Endodermal cell (in vitro differentiated cells): ENCODE measurements around the gene EML4. TPM values are rescaled to one million over a fixed set of nuclear protein-coding genes. Genes with fewer than 3 reads are reported as not detected.

Experiments used
- DNase-seq: peaks from one replicate; pipeline ENCODE4 v3.0.0-alpha.2; 2017
- H3K27ac ChIP-seq: 2 replicates; pipeline ENCODE4 v1.5.1; 2013; ENCODE audit warnings: mild to moderate bottlenecking, low read depth, low read length, moderate library complexity
- H3K27me3 ChIP-seq: 2 replicates; pipeline ENCODE4 v1.6.1; 2013; ENCODE audit warnings: mild to moderate bottlenecking, low read length, moderate library complexity; ENCODE audit not compliant: insufficient read depth, control insufficient read depth, poor library complexity, severe bottlenecking
- H3K36me3 ChIP-seq: 2 replicates; pipeline ENCODE4 v1.7.0; 2013; ENCODE audit warnings: mild to moderate bottlenecking, low read length, moderate library complexity; ENCODE audit not compliant: control insufficient read depth, insufficient read depth
- H3K4me1 ChIP-seq: one replicate; pipeline ENCODE4 v1.7.0; 2013; ENCODE audit warnings: low read length; ENCODE audit not compliant: control insufficient read depth, insufficient read depth
- H3K4me3 ChIP-seq: 2 replicates; pipeline ENCODE4 v1.5.1; 2013; ENCODE audit warnings: mild to moderate bottlenecking, low read length, moderate library complexity
- H3K9ac ChIP-seq: 2 replicates; pipeline ENCODE4 v1.6.1; 2013; ENCODE audit warnings: mild to moderate bottlenecking, low read length, moderate library complexity; ENCODE audit not compliant: poor library complexity, severe bottlenecking; ENCODE audit errors: extremely low read depth
- H3K9me3 ChIP-seq: 2 replicates; pipeline ENCODE4 v1.6.1; 2013; ENCODE audit warnings: mild to moderate bottlenecking, low read length, moderate library complexity; ENCODE audit not compliant: control insufficient read depth
- H3K27ac Mint-ChIP-seq: 2 replicates; pipeline ENCODE4 v1.8.0; 2020; ENCODE audit warnings: mixed read lengths
- H3K27me3 Mint-ChIP-seq: 2 replicates; pipeline ENCODE4 v1.8.0; 2021; ENCODE audit warnings: mild to moderate bottlenecking, mixed read lengths; ENCODE audit not compliant: insufficient read depth
- H3K36me3 Mint-ChIP-seq: 2 replicates; pipeline ENCODE4 v1.8.0; 2020; ENCODE audit warnings: low read depth, mixed read lengths
- H3K4me1 Mint-ChIP-seq: 2 replicates; pipeline ENCODE4 v1.8.0; 2020; ENCODE audit warnings: mixed read lengths
- H3K4me3 Mint-ChIP-seq: 2 replicates; pipeline ENCODE4 v1.8.0; 2020; ENCODE audit warnings: mild to moderate bottlenecking, moderate library complexity, mixed read lengths
- H3K9me3 Mint-ChIP-seq: 2 replicates; pipeline ENCODE4 v1.8.0; 2020; ENCODE audit warnings: mild to moderate bottlenecking, mixed read lengths
- CTCF ChIP-seq: fragments of 200-600 bp; sonication (generic); conservative IDR thresholded peaks from 2 replicates; pipeline ENCODE4 v1.5.0; 2021; ENCODE audit warnings: antibody characterized with exemption, mild to moderate bottlenecking
- WGBS, 2 experiments: methylation state at CpG; one replicate each; pipeline versions ENCODE4 v1.1.5 to v1.1.7; 2013; ENCODE audit warnings: missing lambda C conversion rate in 2 of 2, mixed read lengths in 1 of 2; ENCODE audit not compliant: insufficient coverage in 1 of 2, insufficient read length in 1 of 2; 5-methylcytosine and 5-hydroxymethylcytosine counted together
- total RNA-seq, 2 donors: library from RNA; stranded (reverse); fragmentation: NEBNext Ultra II Directional in 1 of 2; extraction: Animal tissue kit (Norgen Biotek cat#: 25700) in 1 of 2; gene quantifications; 2 replicates in 1 of 2; 3 replicates in 1 of 2; pipeline ENCODE4 v1.2.1, GENCODE V29; 2021

Gene EML4
- total RNA-seq, 2 donors from 2014 or later: 84.6 to 90.9 TPM

GRCh38 chr2:42185220-42185921 is 16.2 kb downstream of the EML4 start:
- WGBS, 2 experiments: 89 to 95% methylated on average over 4 to 5 of the region's 5 CpGs
- peaks cover 7% of the 10 kb centered on the region for H3K36me3 ChIP-seq
- Mint-ChIP-seq H3K4me3 (no peak overlapping the region), H3K27ac (peak overlapping the region; percentile 4), H3K9me3 (peaks cover 4% of the 10 kb centered on the region), H3K27me3 (no peaks in the 10 kb centered on the region), H3K36me3 (peaks cover 11% of the 10 kb centered on the region), H3K4me1 (peaks cover 39% of the 10 kb centered on the region)
- peaks cover 14% of the 10 kb centered on the region for H3K4me1 ChIP-seq
- H3K27me3 ChIP-seq: no peaks in the 10 kb centered on the region
- no peaks in the 10 kb centered on the region for H3K9me3 ChIP-seq
- no peak overlapping the region for H3K27ac ChIP-seq
- H3K9ac ChIP-seq: peak overlapping the region; percentile 24
- TF ChIP-seq CTCF: no peak
- DNase-seq: no peak
- no peak overlapping the region for H3K4me3 ChIP-seq

- Mint-ChIP-seq H3K4me1 (peaks cover 48% of the 10 kb centered on the region), H3K27ac (peak overlapping the region; percentile 85), H3K9me3 (peaks cover 4% of the 10 kb centered on the region), H3K4me3 (no peak overlapping the region), H3K27me3 (no peaks in the 10 kb centered on the region), H3K36me3 (peaks cover 5% of the 10 kb centered on the region)
- peaks cover 14% of the 10 kb centered on the region for H3K4me1 ChIP-seq
- no peaks in the 10 kb centered on the region for H3K9me3 ChIP-seq
- H3K4me3 ChIP-seq: peak overlapping the region; percentile 7
- whole genome bisulfite sequencing, 2 experiments: 77% methylated on average over 1 of the region's 1 CpG; no CpG with 5 or more reads in 1 of the 2 experiments
- peaks cover 4% of the 10 kb centered on the region for H3K36me3 ChIP-seq
- H3K9ac ChIP-seq: peak overlapping the region; percentile 24
- H3K27me3 ChIP-seq: no peaks in the 10 kb centered on the region
- TF ChIP-seq CTCF: no peak
- H3K27ac ChIP-seq: no peak overlapping the region
- DNase-seq: no peak
Observed at GRCh38 chr2:42186366-42186765, 17.2 kb downstream of the EML4 start.

- no peak overlapping the region for H3K4me3 ChIP-seq
- Mint-ChIP-seq H3K27ac (no peak overlapping the region), H3K9me3 (no peaks in the 10 kb centered on the region), H3K27me3 (no peaks in the 10 kb centered on the region), H3K36me3 (no peaks in the 10 kb centered on the region), H3K4me1 (peaks cover 50% of the 10 kb centered on the region), H3K4me3 (no peak overlapping the region)
- 93 to 97% methylated on average over 3 to 8 of the region's 8 CpGs for WGBS, 2 experiments
- H3K4me1 ChIP-seq: peaks cover 14% of the 10 kb centered on the region
- H3K27ac ChIP-seq: no peak overlapping the region
- DNase-seq: no peak
- no peaks in the 10 kb centered on the region for H3K9me3 ChIP-seq
- TF ChIP-seq CTCF: no peak
- no peaks in the 10 kb centered on the region for H3K36me3 ChIP-seq
- H3K9ac ChIP-seq: no peak overlapping the region
- no peaks in the 10 kb centered on the region for H3K27me3 ChIP-seq
Observed at GRCh38 chr2:42186945-42187632, 17.9 kb downstream of the EML4 start.
